Lung microvascular endothelial cell (primary cell): ENCODE data around the gene EVPLL. TPM values are rescaled to one million over a fixed set of nuclear protein-coding genes. Genes with fewer than 3 reads are reported as not detected.
"Not testable (repeated sequence)": the region's sequence is repeated elsewhere in the genome, so short reads cannot be mapped to it uniquely, and the experiment has no call there.

Experiments
- DNase-seq, 2 donors: peaks; one replicate each; pipeline versions ENCODE4 v3.0.0 to v3.0.0-alpha.2; 2010; ENCODE audit warnings: low read depth in 2 of 2
- total RNA-seq: library from RNA; depleted of rRNA; stranded (reverse); fragments of >200 nt; gene quantifications from 2 replicates; pipeline ENCODE4 v1.2.1, GENCODE V29; 2014

EVPLL gene
- total RNA-seq, 1 donor from 2014 or later: not detected

DNA sequence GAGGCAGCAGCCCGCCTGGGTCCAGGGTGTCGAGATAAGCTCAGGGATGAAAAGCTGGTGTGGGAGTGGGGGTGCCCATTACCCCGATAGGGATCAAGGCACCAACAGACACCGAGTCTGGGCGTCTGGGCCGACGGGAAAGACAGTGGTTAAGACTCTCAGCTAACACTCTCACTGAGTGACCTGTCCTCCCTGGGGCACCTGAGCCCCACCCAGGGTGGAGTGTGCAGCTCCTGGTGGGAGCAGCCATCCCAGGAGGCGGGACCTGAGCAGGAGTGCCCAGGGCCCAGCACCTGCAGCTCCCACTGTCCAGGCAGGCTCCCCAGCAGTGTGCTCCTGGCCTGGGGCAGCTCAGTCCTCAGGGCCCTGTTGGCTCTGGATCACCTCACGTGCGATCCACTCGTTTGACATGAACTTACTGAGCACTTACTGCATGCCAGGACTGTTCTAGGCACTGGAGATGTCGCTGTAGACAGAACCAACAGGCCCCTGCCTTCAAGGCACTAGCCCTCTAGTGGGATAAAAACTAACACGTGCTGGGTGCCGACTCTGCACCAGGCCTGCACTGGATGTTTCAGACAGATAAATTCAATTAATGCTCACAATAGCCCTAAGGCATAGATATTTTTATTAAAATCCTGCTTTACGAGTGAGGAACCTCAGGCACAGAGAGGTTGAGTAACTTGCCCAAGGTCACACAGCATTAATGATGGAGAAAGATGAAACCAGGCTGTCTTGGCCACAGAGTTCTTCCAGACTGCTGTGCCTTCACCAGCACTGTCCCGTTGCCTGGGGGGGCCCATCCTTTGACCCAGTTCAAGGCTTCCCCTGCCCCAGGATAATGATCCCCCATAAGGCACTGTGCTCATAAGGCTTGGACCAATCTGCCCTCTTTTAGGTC is 1.9 kb downstream of the EVPLL start:
- no peak for DNase-seq

DNA sequence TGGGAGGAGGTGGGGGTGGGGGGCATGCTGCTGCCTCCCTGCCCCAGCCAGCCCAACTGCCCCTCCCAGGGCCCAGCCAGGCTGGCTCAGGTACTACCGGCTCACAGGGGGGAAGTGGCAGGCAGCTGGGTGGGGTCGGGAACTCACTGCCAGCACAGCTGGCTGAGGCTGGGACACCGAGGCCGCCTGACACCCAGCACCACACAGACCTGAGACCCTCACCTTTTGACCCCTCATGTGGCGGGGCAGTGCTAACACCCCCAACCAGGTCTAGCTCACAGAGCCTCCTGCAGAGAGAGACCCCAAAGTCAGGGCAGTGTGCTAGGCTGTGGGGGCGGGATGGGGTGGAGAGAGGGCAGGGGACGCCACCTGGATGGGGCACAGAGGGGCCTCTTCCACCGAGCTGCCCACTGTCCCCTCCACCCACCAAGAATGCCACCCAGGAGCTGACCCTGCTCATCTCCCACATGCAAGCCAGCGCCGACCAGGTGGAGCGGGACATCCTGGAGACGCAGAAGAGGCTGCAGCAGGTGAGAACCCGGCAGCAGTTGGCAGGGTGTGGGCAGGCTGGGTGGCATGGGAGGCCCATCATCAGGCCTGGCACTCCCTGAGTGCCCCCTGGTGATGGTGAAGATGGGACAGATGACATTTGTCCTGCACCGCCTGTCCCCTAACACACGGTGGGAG is 3.0 kb downstream of the EVPLL start:
- no peak for DNase-seq

DNA sequence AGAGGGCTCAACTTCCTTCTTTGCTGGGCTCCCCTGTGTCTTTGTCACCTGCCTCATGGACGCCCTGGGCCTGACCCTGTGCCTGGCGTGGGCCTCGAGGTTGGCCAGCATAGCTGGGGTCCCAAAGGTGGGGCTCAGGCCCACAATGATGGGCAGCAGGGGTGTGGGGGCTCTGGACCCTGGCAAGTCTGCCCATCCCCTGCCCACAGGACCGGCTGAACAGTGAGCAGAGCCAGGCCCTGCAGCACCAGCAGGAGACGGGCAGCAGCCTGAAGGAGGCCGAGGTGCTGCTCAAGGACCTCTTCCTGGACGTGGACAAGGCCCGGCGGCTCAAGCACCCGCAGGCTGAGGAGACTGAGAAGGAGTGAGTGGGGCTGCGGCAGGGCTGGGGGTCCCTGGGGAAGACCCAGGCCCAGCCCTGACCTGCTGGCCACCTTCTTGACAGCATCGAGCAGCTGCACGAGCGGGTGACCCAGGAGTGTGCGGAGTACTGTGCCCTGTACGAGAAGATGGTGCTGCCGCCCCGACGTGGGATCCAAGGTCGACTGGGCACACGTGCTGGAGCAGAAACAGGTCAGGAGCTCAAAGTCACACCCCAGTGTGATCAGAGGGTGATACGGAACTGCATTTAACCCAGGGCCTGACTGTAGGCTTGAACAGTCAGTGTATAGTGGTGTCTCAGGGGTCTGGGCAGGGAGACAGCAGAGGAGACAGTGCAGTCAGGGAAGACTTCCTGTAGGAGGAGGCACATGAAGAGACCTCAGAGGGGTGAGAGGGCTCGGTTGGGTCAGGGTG is 3.8 kb downstream of the EVPLL start:
- no peak for DNase-seq

DNA sequence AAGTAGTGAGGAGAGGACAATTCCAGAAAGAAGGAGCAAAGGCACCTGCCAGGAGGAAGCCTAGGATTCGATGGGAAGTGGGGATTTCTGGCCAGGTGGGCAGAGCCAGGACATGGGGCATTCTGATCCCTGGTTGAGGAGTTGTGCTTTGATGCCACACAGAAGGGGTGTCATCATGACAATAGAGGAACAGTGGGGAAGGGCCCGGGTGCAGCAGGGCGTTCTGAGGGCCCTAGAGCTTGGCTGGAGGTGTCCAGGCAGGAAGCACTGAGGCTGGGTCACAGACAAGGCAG is 4.3 kb downstream of the EVPLL start:
- no peak for DNase-seq

DNA sequence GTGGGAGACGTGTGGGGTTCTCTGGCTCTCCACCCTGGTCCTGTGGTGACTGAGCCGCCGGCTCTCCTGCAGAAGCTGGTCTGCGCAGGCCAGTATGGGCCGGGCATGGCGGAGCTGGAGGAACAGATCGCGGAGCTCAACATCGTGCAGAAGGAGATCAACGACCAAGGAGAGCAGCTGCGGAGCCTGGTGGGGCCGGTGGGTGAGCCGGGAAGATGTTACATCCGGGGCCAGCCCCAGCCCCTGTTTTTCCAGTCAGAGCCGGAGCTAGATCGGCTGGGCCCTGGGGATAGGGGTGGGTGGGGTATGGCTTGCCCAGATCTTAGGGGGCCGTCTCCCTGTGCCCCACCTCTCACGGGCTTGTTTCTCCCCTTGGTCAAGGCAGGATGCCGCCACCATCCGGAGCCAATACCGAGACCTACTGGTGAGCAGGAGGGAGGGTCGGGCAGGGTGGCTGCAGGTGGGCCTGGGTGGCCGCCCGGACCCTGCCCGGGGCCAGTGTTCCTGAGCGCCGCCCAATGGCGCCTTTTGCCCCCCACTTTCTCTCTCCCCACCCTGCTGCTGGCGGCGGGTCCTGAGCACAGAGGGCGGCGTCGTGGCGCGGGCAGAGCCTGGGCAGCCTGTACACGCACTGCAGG is 5.0 kb downstream of the EVPLL start:
- no peak for DNase-seq

- DNase-seq: not testable (repeated sequence)
Observed at GRCh38 chr17:18383079-18383481, 5.5 kb downstream of the EVPLL start.

DNA sequence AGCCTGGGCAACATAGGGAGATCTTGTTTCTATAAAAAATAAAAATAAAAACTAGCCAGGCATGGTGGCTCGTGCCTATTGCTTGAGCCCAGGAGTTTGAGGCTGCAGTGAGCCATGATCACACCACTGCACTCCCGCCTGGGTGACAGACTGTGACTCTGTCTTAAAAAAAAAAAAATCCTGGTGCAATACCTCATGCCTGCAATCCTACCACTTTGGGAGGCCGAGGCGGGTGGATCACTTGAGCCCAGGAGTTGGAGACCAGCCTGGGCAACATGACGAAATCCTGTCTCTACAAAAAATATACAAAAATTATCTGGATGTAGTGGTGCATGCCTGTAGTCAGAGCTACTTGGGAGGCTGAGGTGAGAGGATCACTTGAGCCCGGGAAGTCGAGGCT is 6.7 kb downstream of the EVPLL start:
- DNase-seq: not testable (repeated sequence)

DNA sequence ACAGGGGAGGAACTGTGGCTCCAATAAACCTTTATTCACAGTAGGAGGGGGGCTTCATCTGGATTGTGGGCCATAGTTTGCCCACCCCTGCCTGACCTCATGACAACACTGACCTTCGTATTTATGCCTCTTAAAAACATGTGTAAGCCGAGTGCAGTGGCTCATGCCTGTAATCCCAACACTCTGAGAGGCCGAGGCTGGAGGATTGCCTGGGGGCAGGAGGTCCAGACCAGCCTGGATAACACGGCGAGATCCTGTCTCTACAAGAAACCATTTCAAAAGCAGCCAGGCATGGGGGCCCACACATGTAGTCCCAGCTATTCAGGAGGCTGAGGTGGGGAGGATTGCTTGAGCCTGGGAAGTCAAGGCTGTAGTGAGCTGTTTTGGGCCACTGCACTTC is 10.0 kb downstream of the EVPLL start:
- DNase-seq: not testable (repeated sequence)

DNA sequence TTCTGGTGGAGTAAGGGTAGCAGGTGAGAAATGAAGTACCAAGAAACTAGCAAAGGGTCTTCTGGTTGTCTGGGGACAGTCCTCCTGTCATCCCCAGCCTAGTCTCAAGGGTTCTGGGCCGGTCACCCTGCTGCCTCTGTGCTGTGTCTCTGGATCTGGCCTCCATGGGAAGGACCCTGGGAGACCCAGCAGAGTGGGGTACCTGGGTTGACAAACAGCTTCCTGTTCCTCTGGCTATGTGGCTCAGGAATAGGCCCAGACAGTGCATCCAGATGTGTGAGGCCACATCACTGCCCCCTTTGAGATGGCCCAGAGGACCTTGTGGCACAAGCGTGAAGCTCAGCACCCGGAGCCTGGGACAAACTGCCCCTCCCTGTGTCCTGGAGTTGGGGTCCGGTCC is 10.7 kb downstream of the EVPLL start:
- DNase-seq: not testable (repeated sequence)

DNA sequence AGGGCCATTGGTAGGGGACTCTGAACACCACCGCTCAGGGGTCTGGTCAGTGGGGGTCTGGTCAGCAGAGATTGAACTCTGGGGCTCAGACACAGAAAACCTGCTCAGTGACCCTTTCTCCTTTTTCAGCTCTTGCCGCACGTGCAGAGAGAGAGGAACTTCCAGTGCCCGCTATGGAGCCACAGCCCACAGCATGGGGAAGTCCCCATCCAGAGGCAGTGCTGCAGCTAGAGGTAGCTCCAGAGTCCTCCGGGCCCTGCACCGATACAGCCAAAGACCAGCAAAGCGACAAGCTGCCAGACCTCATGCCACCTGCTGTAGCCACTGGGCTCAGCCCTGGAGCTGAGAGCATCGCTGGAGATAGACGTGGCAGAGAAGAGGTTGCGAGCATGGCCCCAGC is 11.2 kb downstream of the EVPLL start:
- not testable (repeated sequence) for DNase-seq

DNA sequence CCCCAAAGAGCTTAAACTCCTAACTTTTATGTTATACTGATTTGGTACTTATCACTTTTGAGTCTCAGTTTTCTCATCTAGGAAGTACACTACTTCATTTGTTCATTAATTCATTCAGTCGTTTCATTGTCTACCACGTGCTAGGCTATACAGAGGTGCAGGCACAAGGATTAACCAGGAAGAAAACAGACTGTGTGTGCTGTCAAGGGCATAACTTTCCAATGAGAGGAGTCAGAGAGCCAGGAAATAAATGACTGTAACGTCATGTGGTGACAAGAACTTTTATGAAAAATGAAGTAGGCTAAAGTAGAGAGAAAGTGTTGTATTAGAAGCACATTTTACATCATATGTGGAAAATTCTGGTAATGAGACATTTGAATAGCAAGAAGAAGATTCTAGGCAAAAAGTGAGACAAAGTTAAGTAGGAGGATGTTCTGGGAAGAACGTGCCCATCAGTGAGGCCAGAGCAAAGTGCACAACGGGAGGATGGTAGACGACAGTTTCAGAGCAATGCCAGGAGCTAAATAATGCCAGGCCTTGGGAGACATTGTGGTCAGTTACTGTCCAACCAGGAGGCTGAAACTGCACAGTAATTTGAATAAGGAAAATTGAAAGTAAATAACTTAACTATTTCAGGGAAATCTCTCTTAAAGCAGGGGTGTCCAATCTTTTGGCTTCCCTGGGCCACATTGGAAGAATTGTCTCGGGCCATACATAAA is 24.5 kb downstream of the EVPLL start:
- peak in 1 of 2 donors; percentile 24 for DNase-seq

DNA sequence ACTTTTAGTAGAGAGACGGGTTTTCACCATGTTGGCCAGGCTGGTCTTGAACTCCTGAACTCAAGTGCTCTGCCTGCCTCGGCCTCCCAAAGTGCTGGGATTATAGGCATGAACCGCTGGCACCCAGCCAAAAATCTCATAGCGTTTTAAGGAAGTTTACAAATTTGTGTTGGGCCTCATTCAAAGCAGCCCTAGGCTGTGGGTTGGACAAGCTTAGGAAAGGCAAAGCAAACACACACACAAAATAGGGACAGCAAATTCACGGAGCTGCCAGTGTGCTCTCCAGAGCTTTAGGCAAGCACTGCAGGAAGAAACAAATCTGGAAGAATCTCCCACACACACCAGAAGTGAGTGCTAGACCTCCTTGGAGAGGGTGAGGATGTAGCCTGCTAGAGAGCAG is 25.6 kb downstream of the EVPLL start:
- not testable (repeated sequence) for DNase-seq

DNA sequence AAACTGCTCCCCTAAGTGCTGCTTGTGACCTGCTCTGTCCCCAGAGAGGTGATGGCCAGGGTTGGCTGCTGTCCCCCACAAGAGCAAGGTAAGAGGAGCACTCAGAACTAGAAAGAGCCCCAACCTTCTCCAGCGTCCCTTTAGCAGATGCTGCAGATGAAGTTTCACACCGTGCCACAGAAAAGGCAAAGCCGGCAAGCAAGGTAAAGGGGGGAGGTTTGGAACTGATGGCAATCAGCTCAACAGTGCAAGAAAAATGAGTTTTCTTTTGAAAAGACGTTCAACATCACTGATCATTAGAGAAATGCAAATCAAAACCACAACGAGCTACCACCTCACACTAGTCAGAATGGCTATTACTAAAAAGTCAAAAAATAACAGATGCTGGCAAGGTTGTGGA is 26.0 kb downstream of the EVPLL start:
- DNase-seq: not testable (repeated sequence)

GRCh38 chr17:18408906-18409305 is 31.3 kb downstream of the EVPLL start:
- not testable (repeated sequence) for DNase-seq

GRCh38 chr17:18409321-18409720 is 31.7 kb downstream of the EVPLL start:
- DNase-seq: not testable (repeated sequence)

- DNase-seq: not testable (repeated sequence)
Observed at GRCh38 chr17:18410736-18411135, 33.2 kb downstream of the EVPLL start.

DNA sequence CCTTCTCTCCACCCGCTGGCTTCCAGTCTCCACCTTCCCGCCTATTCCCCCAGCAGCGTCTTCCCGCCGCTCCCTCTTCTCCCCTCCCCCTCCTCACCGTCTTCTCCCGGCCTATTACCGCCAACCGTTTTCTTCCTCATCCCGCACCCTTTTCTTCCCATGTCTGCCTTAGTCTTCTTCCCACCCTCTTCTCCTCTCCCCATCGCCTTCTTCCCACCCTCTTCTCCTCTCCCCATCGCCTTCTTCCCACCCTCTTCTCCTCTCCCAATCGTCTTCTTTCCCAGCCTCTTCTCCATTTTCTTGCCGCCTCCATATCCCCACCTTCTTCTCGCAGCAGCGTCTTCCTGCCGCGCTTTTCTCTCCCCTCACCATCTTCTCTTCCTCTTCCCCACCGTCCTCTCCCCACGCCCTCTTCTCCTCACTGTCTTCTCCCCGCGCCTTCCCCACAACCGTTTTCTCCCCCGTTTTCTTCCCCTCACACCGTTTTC is 33.8 kb downstream of the EVPLL start:
- DNase-seq: not testable (repeated sequence)

GRCh38 chr17:18412001-18412538 is 34.5 kb downstream of the EVPLL start:
- not testable (repeated sequence) for DNase-seq

- not testable (repeated sequence) for DNase-seq
Observed at GRCh38 chr17:18421521-18421920, 43.9 kb downstream of the EVPLL start.

DNA sequence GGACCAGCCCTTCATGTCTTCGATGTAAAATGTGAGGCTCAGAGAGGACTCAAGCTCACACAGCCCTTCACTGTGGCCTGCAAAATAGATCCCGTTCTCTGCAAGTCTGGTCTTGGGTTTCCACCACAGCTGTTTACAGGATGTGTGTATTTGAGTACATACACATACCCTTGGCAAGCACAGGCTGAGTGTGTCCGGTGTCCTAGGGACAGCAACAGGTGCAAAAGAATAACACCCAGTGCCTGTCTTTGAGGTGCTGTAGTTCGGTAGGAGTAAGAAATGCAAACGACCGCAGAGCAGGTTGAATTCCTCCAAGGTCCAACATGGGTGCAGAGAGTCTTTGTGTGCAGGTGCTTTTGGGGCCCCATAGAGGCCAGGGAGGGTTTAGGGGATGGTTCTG is 44.9 kb downstream of the EVPLL start:
- not testable (repeated sequence) for DNase-seq
